ENCODE results near the gene ATF4. TPM values are rescaled to one million over a fixed set of nuclear protein-coding genes. Genes with fewer than 3 reads are reported as not detected.

ATF4 gene
- total and polyA plus RNA-seq, 2 donors (not counting 3 experiments of a cell fraction or from before 2014, with no cell fraction given): 312 to 668 TPM

GRCh38 chr22:39562839-39563489 lies 42.6 kb downstream of the ATF4 start:
- BruUV-seq (replicated peaks): no TSS peak
- Histone ChIP-seq H3K4me3 (replicated peaks in 1 of 3; ENCODE audit: insufficient read depth in 1 of 3, low read depth in 1 of 3, low read length in 3 of 3) (no peak overlapping the region), H3K36me3 (ENCODE audit: control insufficient read depth in 2 of 2, extremely low read depth in 1 of 2, insufficient read depth in 2 of 2, low read length in 2 of 2) (no peaks in the 10 kb centered on the region), H2AFZ (ENCODE audit: low read depth, low read length) (no peak overlapping the region), H3K79me2 (ENCODE audit: control insufficient read depth, insufficient read depth, low read length) (no peaks in the 10 kb centered on the region), H3K27me3 (ENCODE audit: control insufficient read depth in 2 of 2, insufficient read depth in 2 of 2, low read length in 2 of 2) (peaks cover 12% of the 10 kb centered on the region in 2 experiments), H3K27ac (ENCODE audit: insufficient read depth, low read depth, low read length) (no peak overlapping the region), H3K4me1 (ENCODE audit: control insufficient read depth, extremely low read depth, insufficient read depth, low read length) (no peaks in the 10 kb centered on the region), H4K20me1 (replicated peaks; ENCODE audit: control insufficient read depth, extremely low read depth, insufficient read depth, low read length) (no peaks in the 10 kb centered on the region), H3K4me2 (ENCODE audit: insufficient read depth, low read length) (no peak overlapping the region), H3K9me3 (replicated peaks; ENCODE audit: control insufficient read depth, insufficient read depth, low read length) (no peaks in the 10 kb centered on the region), H3K9ac (replicated peaks; ENCODE audit: extremely low read depth, insufficient read depth, low read length) (no peak overlapping the region), H3K9me1 (replicated peaks; ENCODE audit: control insufficient read depth, extremely low read depth, insufficient read depth, low read length) (no peaks in the 10 kb centered on the region)
- CTCF ChIA-PET: interaction anchor here (0.9 to 1.8 kb wide), 4 partner anchors 11 to 462 kb away, joined by 3 to 7 read pairs (median 4); no protein-coding TSS in a partner anchor
- TF ChIP-seq POLR2AphosphoS5 (IDR thresholded peaks at IDR 0.05; ENCODE audit: insufficient read depth, low read depth, low read length): no peak
- TF ChIP-seq FOS (IDR thresholded peaks at IDR 0.05; ENCODE audit: borderline replicate concordance, insufficient read depth, low read length): no peak
- no peak for TF ChIP-seq POLR2A (IDR thresholded peaks at IDR 0.05; ENCODE audit: low read depth, low read length)
- TF ChIP-seq, protein P1, sequence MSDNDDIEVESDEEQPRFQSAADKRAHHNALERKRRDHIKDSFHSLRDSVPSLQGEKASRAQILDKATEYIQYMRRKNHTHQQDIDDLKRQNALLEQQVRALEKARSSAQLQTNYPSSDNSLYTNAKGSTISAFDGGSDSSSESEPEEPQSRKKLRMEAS (IDR thresholded peaks at IDR 0.05; ENCODE audit: insufficient read depth, insufficient read length): no peak
- TF ChIP-seq, protein P2, sequence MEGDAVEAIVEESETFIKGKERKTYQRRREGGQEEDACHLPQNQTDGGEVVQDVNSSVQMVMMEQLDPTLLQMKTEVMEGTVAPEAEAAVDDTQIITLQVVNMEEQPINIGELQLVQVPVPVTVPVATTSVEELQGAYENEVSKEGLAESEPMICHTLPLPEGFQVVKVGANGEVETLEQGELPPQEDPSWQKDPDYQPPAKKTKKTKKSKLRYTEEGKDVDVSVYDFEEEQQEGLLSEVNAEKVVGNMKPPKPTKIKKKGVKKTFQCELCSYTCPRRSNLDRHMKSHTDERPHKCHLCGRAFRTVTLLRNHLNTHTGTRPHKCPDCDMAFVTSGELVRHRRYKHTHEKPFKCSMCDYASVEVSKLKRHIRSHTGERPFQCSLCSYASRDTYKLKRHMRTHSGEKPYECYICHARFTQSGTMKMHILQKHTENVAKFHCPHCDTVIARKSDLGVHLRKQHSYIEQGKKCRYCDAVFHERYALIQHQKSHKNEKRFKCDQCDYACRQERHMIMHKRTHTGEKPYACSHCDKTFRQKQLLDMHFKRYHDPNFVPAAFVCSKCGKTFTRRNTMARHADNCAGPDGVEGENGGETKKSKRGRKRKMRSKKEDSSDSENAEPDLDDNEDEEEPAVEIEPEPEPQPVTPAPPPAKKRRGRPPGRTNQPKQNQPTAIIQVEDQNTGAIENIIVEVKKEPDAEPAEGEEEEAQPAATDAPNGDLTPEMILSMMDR (IDR thresholded peaks at IDR 0.05; ENCODE audit: extremely low read depth in 1 of 2, insufficient read depth in 1 of 2, low read depth in 1 of 2, low read length in 2 of 2): no peak
- TF ChIP-seq MYC (IDR thresholded peaks at IDR 0.05; ENCODE audit: low read depth, low read length): no peak
- FAIRE-seq (no peak), DNase-seq (ENCODE audit: low read depth, low spot score) (no peak)
- POLR2A ChIA-PET: no interaction called here
- intact Hi-C loops (cut with micrococcal nuclease): no loop called here
- dilution Hi-C loops (cut with MboI; ENCODE audit: extremely low pct_ligation_motif_present, low sequenced_read_pairs): loop anchor here (25.0 kb wide), 1 partner anchor 449 kb away; no protein-coding TSS in a partner anchor
